ENCODE data around the gene GLDN. TPM values are rescaled to one million over a fixed set of nuclear protein-coding genes. Genes with fewer than 3 reads are reported as not detected.
"Not testable (repeated sequence)": the region's sequence is repeated elsewhere in the genome, so short reads cannot be mapped to it uniquely, and the experiment has no call there.

The GLDN gene
- total RNA-seq, 4 donors from 2014 or later, result 0.44 to 4.7 (median 0.75) TPM

- intact Hi-C loops (cut with DNase I; ENCODE audit: low total_unique reads) (loop anchor here (5.0 kb wide), 1 partner anchor 1907 kb away; no protein-coding TSS in a partner anchor), in situ Hi-C loops (cut with MboI; ENCODE audit: low sequenced_read_pairs in 4 of 4) (no loop called here)
- H3K27ac ChIP-seq, result no peak overlapping the region
- no peak overlapping the region for H3K4me3 ChIP-seq
- DNase-seq (no peak), ATAC-seq (no peak)
- no peaks in the 10 kb centered on the region for H3K9me3 ChIP-seq
- no peaks in the 10 kb centered on the region for H3K4me1 ChIP-seq
- no peaks in the 10 kb centered on the region for H3K27me3 ChIP-seq
- TF ChIP-seq POLR2A (IDR thresholded peaks at IDR 0.05), result no peak
- H3K36me3 ChIP-seq, result no peaks in the 10 kb centered on the region
These were observed 102.7 kb downstream of the GLDN start for GRCh38 chr15:51444112-51444511.

DNA sequence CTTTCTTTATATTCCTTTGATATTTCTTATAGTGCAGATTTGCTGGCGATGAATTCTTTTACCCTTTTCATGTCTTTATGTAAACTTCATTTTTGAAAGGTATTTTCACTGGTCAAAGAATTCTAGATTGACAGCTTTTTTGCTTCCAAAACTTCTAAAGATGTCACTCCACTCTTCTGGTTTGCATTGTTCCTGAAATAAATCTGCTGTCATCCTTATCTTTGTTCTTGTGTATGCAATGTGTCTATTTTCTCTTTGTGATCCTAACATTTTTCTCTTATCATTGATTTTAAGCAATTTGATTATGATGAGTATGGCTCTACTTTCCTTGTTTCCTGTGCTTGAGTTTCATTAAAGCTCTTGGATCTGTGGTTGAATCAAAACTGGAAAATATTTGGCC, 103.4 kb downstream of the GLDN start:
- intact Hi-C loops (cut with DNase I; ENCODE audit: low total_unique reads) (loop anchor here (5.0 kb wide), 1 partner anchor 1908 kb away; no protein-coding TSS in a partner anchor), in situ Hi-C loops (cut with MboI; ENCODE audit: low sequenced_read_pairs in 4 of 4) (no loop called here)
- no peaks in the 10 kb centered on the region for H3K36me3 ChIP-seq
- TF ChIP-seq POLR2A (IDR thresholded peaks at IDR 0.05) (no peak), CTCF (IDR thresholded peaks at IDR 0.05 in 4 of 5, conservative IDR thresholded peaks at IDR 0.05 in 1 of 5) (no peak)
- ATAC-seq (no peak), DNase-seq (no peak)
- H3K27ac ChIP-seq, result no peak overlapping the region
- no peaks in the 10 kb centered on the region for H3K27me3 ChIP-seq
- H3K4me3 ChIP-seq, result no peak overlapping the region
- H3K9me3 ChIP-seq, result no peaks in the 10 kb centered on the region
- no peaks in the 10 kb centered on the region for H3K4me1 ChIP-seq

GRCh38 chr15:51446029-51446744, 104.7 kb downstream of the GLDN start:
- ATAC-seq; intact Hi-C loops (cut with DNase I; ENCODE audit: low total_unique reads); H3K27me3 ChIP-seq; H3K27ac ChIP-seq; DNase-seq; in situ Hi-C loops (cut with MboI; ENCODE audit: low sequenced_read_pairs in 4 of 4); H3K9me3 ChIP-seq; H3K4me1 ChIP-seq; H3K4me3 ChIP-seq; H3K36me3 ChIP-seq: not testable (repeated sequence)

- H3K36me3 ChIP-seq, result no peaks in the 10 kb centered on the region
- no peaks in the 10 kb centered on the region for H3K4me1 ChIP-seq
- H3K27ac ChIP-seq, result no peak overlapping the region
- DNase-seq, result no peak
- intact Hi-C loops (cut with DNase I; ENCODE audit: low total_unique reads), result no loop called here
- no peaks in the 10 kb centered on the region for H3K27me3 ChIP-seq
- H3K9me3 ChIP-seq, result no peaks in the 10 kb centered on the region
- in situ Hi-C loops (cut with MboI; ENCODE audit: low sequenced_read_pairs in 4 of 4), result no loop called here
- TF ChIP-seq POLR2A (IDR thresholded peaks at IDR 0.05) (no peak), CTCF (IDR thresholded peaks at IDR 0.05 in 4 of 5, conservative IDR thresholded peaks at IDR 0.05 in 1 of 5) (no peak)
- no peak for ATAC-seq
- no peak overlapping the region for H3K4me3 ChIP-seq
These were observed 106.6 kb downstream of the GLDN start for GRCh38 chr15:51447855-51448621.

- Histone ChIP-seq H3K4me1 (no peaks in the 10 kb centered on the region), H3K27me3 (no peaks in the 10 kb centered on the region), H3K9me3 (no peaks in the 10 kb centered on the region), H3K4me3 (no peak overlapping the region), H3K36me3 (no peaks in the 10 kb centered on the region), H3K27ac (no peak overlapping the region)
- DNase-seq (no peak), ATAC-seq (no peak)
- in situ Hi-C loops (cut with MboI; ENCODE audit: low sequenced_read_pairs in 4 of 4), result no loop called here
- intact Hi-C loops (cut with DNase I; ENCODE audit: low total_unique reads), result no loop called here
- TF ChIP-seq CTCF (IDR thresholded peaks at IDR 0.05 in 4 of 5, conservative IDR thresholded peaks at IDR 0.05 in 1 of 5) (no peak), POLR2A (IDR thresholded peaks at IDR 0.05) (no peak)
These were observed 107.4 kb downstream of the GLDN start for GRCh38 chr15:51448622-51449399.
